Dedifferentiated amniotic fluid mesenchymal stem cell (primary cell): Measurements from ENCODE around the gene IGF2BP3.
"Not testable (repeated sequence)": the region's sequence is repeated elsewhere in the genome, so short reads cannot be mapped to it uniquely, and the experiment has no call there.

ENCODE experiments used
- DNase-seq: peaks from one replicate; pipeline ENCODE4 v3.0.0-alpha.2; 2016; ENCODE audit errors: extremely low spot score

IGF2BP3 gene

DNA sequence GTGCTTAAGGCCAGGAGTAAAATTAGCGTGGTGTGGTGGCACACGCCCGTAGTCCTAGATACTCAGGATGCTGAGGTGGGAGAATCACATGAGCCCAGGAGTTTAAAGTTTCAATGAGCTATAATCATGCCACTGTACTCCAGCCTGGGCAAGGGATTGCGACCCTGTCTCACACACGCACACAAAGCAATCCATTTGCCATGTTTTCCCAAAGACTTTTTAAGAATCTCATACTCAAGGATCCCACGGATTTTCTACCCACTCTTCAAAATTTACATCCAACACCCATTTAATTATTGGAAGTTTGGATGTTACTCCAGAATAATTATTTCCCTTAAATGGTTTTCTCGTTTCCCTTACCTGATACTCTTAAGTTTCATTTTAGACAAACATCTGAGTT is 47.9 kb downstream of the IGF2BP3 start:
- DNase-seq: no peak

- no peak for DNase-seq
Measured at GRCh38 chr7:23419845-23420244, 50.4 kb downstream of the IGF2BP3 start.

- no peak for DNase-seq
Measured at GRCh38 chr7:23419160-23419559, 51.1 kb downstream of the IGF2BP3 start.

DNA sequence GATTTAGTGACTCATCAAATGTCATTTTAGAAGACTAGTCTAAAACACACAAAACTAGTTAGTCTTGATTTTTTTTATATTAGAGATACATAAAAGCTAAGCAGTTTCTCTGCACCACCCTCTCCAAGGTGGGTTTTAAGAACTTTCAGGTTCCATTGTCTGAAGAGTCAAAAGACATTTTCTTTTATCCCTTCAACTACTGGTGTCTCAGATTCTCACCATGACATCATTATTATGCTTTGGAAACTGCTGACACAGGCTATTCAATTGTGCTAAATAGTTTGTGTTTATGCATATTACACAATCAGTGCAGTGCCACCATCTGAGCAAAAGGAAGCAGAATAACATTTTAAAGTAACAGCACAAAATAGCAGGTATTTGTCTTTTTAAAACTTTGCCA is 52.2 kb downstream of the IGF2BP3 start:
- DNase-seq: no peak

- no peak for DNase-seq
Measured at GRCh38 chr7:23415198-23415597, 55.1 kb downstream of the IGF2BP3 start.

DNA sequence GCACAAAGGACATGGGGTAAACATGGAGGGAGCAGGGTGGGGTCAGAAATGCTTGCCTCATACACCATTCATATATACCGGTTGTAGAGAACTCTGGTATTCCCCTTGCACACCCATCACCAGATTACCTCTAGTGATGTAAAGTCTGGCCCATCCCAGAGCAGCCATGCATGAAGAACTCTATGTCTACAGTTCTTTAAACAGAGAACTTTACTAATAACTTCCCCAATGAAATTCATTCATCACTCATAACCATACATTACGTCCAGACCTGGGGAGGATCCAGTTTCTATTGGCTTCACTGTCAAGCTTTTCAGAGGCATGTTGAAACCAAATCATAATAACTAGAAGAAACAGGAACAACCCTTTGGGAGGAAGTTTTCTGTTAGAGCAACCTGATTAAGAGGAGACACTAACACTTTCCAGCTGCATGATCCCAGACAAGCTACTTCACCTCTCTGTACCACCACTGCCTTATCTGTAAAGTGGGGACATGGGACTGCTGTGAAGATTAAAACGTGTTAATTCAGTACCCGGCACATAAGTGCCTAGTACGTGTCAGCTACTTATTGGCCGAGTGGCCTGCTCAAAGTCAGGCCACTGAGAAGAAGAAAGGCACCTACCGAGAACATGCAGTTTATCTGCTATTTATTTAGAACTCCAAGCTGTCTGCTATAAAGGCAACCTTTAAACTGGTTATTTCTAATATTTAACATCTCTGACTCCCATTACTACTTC is 59.7 kb downstream of the IGF2BP3 start:
- DNase-seq: no peak

DNA sequence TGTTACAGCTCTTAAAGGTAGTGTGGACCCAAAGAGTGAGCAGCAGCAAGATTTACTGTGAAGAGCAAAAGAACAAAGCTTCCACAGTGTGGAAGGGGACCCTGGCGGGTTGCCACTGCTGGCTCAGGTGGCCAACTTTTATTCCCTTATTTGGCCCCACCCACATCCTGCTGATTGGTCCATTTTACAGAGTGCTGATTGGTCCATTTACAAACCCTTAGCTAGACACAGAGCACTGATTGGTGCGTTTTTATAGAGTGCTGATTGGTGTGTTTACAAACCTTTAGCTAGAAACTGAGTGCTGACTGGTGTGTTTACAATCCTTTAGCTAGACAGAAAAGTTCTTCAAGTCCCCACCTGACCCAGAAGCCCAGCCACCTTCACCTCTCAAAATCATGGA is 63.7 kb downstream of the IGF2BP3 start:
- DNase-seq: not testable (repeated sequence)

GRCh38 chr7:23405240-23405618 is 65.1 kb downstream of the IGF2BP3 start:
- no peak for DNase-seq

DNA sequence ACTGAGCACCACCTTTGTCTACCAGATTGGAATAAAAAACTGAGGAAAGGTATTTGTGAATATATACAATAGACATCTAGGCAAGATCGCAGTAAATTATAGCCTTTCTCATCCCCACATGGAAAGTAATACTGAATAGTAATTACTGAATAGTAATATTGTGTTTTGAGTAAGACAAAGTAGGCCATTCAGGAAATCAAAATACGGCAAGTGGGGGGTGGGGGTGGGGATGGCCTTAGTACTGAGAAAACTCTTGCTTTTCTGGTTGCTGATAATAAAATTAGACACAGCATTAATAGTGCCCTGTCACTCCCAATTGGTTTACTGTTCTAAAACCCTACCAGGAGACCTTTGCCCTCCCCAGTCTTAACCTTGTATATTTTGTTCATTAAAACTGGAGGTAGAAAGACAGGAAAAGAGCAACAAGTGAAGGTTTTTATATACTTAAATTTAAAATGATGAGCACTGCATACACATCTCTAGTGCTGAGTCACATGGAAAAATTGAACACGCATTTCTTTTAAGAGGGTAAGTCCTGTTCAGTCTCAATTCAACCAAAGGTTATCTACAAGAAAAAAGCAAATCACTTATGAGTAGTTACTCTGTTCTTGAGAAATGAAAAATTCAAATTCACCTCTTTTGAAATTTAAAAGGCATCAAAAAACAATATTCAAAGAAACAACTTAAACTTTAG is 65.6 kb downstream of the IGF2BP3 start:
- no peak for DNase-seq

- no peak for DNase-seq
Measured at GRCh38 chr7:23403970-23404369, 66.3 kb downstream of the IGF2BP3 start.

GRCh38 chr7:23398090-23398489 is 72.2 kb downstream of the IGF2BP3 start:
- DNase-seq: not testable (repeated sequence)

DNA sequence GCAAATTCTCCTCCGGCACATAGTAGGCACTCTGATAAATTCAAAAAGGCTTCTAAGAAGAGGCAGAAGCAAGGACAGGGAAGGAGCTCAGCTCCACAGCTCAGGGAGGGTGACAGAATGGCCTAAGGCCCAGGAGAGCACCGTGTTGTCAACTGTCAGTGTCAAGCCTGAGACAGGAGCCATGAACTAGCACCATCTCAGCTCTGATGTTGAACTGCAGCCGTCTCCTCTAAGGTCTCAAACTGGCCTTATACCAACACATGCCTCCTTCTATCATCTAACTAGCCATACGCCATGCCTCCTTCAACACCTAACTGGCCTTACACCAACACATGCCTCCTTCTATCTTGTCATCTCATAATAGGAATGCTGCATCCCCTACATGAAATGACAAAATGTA is 73.0 kb downstream of the IGF2BP3 start:
- DNase-seq: no peak

GRCh38 chr7:23396222-23397015 is 73.9 kb downstream of the IGF2BP3 start:
- peak; percentile 88 for DNase-seq

DNA sequence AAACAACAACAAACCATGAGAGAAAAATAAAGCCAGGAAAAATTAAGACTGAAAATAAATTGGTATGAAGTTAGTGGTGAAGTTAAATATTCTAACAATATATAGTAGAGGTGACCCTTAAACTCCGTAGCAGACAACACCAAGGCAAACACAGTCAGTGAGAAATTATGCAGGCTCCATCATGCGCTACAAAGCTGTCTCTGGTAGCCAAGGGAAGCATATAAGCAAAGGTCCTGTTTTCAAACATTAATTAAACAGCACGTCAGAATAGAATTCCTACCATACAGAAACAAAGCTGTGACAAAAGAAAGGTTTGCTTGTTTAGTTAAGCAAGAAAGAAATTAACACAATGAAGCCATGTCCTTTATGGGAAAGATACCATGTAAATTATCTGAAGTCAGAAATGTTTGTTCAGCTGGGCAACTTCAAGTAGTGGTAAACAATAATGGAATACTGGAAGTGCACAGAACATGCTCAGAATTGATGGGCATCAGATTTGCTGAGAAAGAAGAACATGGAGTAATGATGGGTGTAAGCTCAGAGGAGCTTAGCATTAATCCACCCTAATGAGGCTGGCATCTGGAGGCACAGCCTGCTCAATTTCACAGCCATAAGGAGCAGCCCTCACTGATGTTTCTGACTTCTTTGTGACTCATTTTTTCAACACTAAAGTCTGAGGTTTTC is 75.7 kb downstream of the IGF2BP3 start:
- no peak for DNase-seq

GRCh38 chr7:23393636-23394035 is 76.7 kb downstream of the IGF2BP3 start:
- no peak for DNase-seq

- DNase-seq: no peak
Measured at GRCh38 chr7:23389701-23390100, 80.6 kb downstream of the IGF2BP3 start.

DNA sequence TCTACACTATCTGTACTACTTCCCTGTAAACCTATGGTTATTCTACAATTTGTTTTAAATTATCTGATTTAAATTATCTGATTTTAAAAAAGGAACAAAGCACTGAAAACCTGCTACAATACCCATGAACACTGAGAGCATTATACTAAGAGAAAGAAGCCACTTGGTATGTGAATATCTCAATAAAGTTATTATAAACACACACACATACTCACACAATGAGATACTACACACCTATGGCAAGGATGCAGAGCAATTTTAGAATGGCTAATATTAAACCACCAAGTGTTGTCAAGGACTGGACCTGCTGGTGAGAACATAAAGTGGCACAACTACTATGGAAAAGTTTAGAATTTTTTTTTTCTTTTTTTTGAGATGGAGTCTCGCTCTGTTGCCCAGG is 82.7 kb downstream of the IGF2BP3 start:
- DNase-seq: no peak

DNA sequence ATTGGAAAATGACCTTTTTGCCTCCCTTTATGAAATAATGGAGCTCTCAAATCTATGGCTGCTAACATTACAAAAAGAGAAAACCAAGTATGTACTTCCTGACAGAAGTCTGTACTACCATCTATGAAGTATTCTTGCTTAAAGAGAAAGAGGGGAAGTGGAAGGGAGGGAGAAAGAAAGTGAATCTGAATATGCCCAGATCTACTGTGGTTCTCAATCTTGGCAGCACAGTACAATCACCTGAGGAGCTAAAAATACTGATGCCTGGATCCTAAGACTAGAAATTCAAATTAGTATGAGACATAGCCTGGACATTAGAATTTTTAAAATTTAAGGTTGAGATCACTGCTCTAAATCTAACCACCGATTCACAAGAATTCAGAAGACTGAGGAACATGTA is 85.2 kb downstream of the IGF2BP3 start:
- DNase-seq: no peak

DNA sequence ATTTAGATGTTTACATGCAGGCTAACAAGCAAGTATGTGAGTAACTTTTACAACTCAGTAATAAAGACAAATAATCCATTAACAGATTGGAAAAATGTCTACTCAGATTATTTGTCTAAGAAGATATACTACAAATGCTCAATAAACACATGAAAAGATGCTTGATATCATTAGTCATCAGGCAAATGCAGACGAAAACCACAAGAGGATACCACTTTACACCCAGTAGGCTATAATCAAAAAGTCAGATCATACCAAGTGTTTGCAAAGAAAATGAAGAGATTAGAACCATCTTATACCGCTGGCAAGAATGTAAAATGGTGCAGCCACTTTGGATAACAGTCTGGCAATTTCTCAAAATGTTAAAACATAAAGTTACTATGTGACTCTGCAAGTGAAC is 87.1 kb downstream of the IGF2BP3 start:
- DNase-seq: no peak

DNA sequence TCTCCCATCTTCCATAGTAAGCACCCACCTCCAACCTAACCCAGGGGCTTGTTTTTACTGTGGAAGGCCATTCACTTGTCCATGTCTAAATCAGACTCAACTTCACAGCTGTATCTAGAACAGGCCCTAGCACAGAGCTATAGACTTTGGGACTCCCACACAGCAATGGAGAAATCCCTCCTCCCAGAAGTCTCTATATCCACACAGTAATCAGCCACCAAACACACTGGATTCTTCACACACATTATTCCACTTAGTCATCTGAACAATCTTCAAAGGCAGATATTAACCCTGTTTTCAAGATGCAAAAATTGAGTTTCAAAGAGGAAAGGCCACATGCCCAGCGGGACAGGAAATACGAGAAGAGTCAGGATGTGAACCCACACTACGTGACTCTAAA is 89.3 kb downstream of the IGF2BP3 start:
- no peak for DNase-seq

DNA sequence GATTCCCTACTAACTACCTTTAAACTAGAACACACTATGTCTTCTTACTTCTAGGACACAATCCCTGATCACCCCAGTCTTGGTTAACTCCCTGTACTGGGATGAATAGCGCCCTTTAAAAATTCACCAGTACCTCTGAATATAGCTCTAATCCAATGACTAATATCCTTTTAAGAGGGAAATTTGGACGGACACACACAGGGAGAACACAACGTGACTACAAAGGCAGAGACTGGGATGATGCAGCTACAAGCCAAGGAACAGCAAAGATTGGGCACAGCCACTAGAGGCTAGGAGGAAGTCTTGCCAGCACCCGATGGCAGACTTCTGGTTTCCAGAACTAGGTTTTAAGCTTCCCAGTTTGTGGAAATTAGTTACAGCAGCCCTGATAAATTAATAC is 89.7 kb downstream of the IGF2BP3 start:
- no peak for DNase-seq

- no peak for DNase-seq
Measured at GRCh38 chr7:23378996-23379395, 91.3 kb downstream of the IGF2BP3 start.
